IMR-90 (cell line): ENCODE results near the gene CACNA1I. TPM values are rescaled to one million over a fixed set of nuclear protein-coding genes. Genes with fewer than 3 reads are reported as not detected.

Source experiments
- ATAC-seq: fragments of 200-7000 bp; cut with Tn5 transposase; 2 replicates; pipeline ENCODE4 v1.9.1; 2020; ENCODE audit warnings: low read depth, mild to moderate bottlenecking, moderate library complexity
- BruUV-seq: library from RNA; stranded (reverse); fragments of 400-500 nt; replicated peaks from 2 replicates; lab custom pipeline; 2021; lab: Mats Ljungman, UMichigan
- CTCF ChIA-PET: fragments of 300-600 bp; formaldehyde crosslinking; extraction: SDS; loops from one replicate; lab custom pipeline; 2021; ENCODE audit warnings: antibody characterized with exemption; lab: Yijun Ruan, JAX
- POLR2A ChIA-PET: fragments of 300-600 bp; sonication (Branson Sonifier 250); formaldehyde crosslinking; loops from one replicate; lab custom pipeline; 2022; ENCODE audit warnings: antibody characterized with exemption; ENCODE audit not compliant: unreplicated experiment; lab: Charles Lee
- DNase-seq: peaks from one replicate; pipeline ENCODE4 v3.0.0; 2013
- H2AFZ ChIP-seq: replicated peaks from 2 replicates; pipeline ENCODE3; 2013; ENCODE audit warnings: low read length, mild to moderate bottlenecking; ENCODE audit not compliant: poor library complexity
- H2AK5ac ChIP-seq: 2 replicates; pipeline ENCODE4 v1.6.1; 2013; ENCODE audit warnings: low read depth, low read length, inconsistent platforms
- H2AK9ac ChIP-seq: replicated peaks from 2 replicates; pipeline ENCODE3; 2013; ENCODE audit warnings: mild to moderate bottlenecking, low read depth, low read length, moderate library complexity; ENCODE audit not compliant: poor library complexity
- H2BK120ac ChIP-seq: 2 replicates; pipeline ENCODE4 v1.6.1; 2013; ENCODE audit warnings: low read depth, low read length, inconsistent platforms
- H2BK15ac ChIP-seq: 3 replicates; pipeline ENCODE4 v1.6.1; 2013; ENCODE audit warnings: low read depth, low read length, inconsistent platforms
- H2BK20ac ChIP-seq: 2 replicates; pipeline ENCODE4 v1.6.1; 2013; ENCODE audit warnings: low read depth, mild to moderate bottlenecking, inconsistent platforms, low read length, moderate library complexity
- H2BK5ac ChIP-seq: 2 replicates; pipeline ENCODE4 v1.6.1; 2013; ENCODE audit warnings: mild to moderate bottlenecking, low read depth, low read length, inconsistent platforms; ENCODE audit not compliant: poor library complexity, severe bottlenecking
- H3K14ac ChIP-seq: replicated peaks from 2 replicates; pipeline ENCODE4 v1.6.1; 2013; ENCODE audit warnings: low read depth, low read length, inconsistent platforms
- H3K18ac ChIP-seq: 2 replicates; pipeline ENCODE4 v1.6.1; 2013; ENCODE audit warnings: low read depth, low read length, control low read depth
- H3K23ac ChIP-seq: 2 replicates; pipeline ENCODE4 v1.6.1; 2013; ENCODE audit warnings: low read depth, low read length, inconsistent platforms
- H3K27ac ChIP-seq: 2 replicates; pipeline ENCODE4 v1.5.1; 2013; ENCODE audit warnings: mild to moderate bottlenecking, control low read depth, low read length; ENCODE audit not compliant: insufficient read depth
- H3K27me3 ChIP-seq: 2 replicates; pipeline ENCODE4 v1.6.1; 2013; ENCODE audit warnings: low read length; ENCODE audit not compliant: control insufficient read depth, insufficient read depth
- H3K36me3 ChIP-seq: 2 replicates; pipeline ENCODE4 v1.6.1; 2013; ENCODE audit warnings: low read length, mixed read lengths; ENCODE audit not compliant: control insufficient read depth, insufficient read depth
- H3K4ac ChIP-seq: 2 replicates; pipeline ENCODE4 v1.6.1; 2013; ENCODE audit warnings: low read depth, low read length, inconsistent platforms
- H3K4me1 ChIP-seq: 2 replicates; pipeline ENCODE4 v1.6.1; 2013; ENCODE audit warnings: low read length, mixed read lengths; ENCODE audit not compliant: control insufficient read depth, insufficient read depth
- H3K4me2 ChIP-seq: 2 replicates; pipeline ENCODE4 v1.6.1; 2013; ENCODE audit warnings: low read depth, mild to moderate bottlenecking, control low read depth, low read length, moderate library complexity
- H3K4me3 ChIP-seq: 2 replicates; pipeline ENCODE4 v1.5.1; 2013; ENCODE audit warnings: low read depth, mild to moderate bottlenecking, control low read depth, low read length, moderate library complexity; ENCODE audit not compliant: insufficient read depth
- H3K56ac ChIP-seq: 2 replicates; pipeline ENCODE4 v1.6.1; 2013; ENCODE audit warnings: low read length, inconsistent platforms; ENCODE audit not compliant: insufficient read depth; ENCODE audit errors: extremely low read depth
- H3K79me1 ChIP-seq, 2 experiments: 2 replicates each; pipeline ENCODE4 v1.6.1; 2013; ENCODE audit warnings: low read length in 2 of 2, inconsistent platforms in 1 of 2, low read depth in 1 of 2
- H3K9ac ChIP-seq: 2 replicates; pipeline ENCODE4 v1.6.1; 2013; ENCODE audit warnings: low read depth, low read length, control low read depth
- H3K9me1 ChIP-seq: 2 replicates; pipeline ENCODE4 v1.6.1; 2013; ENCODE audit warnings: low read length, inconsistent platforms; ENCODE audit not compliant: insufficient read depth
- H3K9me3 ChIP-seq: 2 replicates; pipeline ENCODE4 v1.6.1; 2013; ENCODE audit warnings: low read length; ENCODE audit not compliant: control insufficient read depth, insufficient read depth
- H4K20me1 ChIP-seq: 2 replicates; pipeline ENCODE4 v1.6.1; 2013; ENCODE audit warnings: low read length, inconsistent platforms; ENCODE audit not compliant: insufficient read depth
- H4K5ac ChIP-seq: 2 replicates; pipeline ENCODE4 v1.6.1; 2013; ENCODE audit warnings: mild to moderate bottlenecking, low read depth, low read length, control low read depth
- H4K8ac ChIP-seq, 2 experiments: 2 replicates each; pipeline ENCODE4 v1.6.1; 2013; ENCODE audit warnings: low read depth in 2 of 2, low read length in 2 of 2, control low read depth in 1 of 2, inconsistent platforms in 1 of 2
- H4K91ac ChIP-seq: 2 replicates; pipeline ENCODE4 v1.6.1; 2013; ENCODE audit warnings: low read depth, low read length, inconsistent platforms; ENCODE audit not compliant: insufficient read depth
- CEBPB ChIP-seq: IDR thresholded peaks from 2 replicates; pipeline ENCODE4 v1.6.1; 2012; ENCODE audit warnings: low read depth, low read length, improper control_type of control experiment
- CHD1 ChIP-seq: IDR thresholded peaks from 2 replicates; pipeline ENCODE4 v1.6.1; 2012; ENCODE audit warnings: low read depth, low read length, improper control_type of control experiment
- FOS ChIP-seq: fragments of 150-350 bp; IDR thresholded peaks from 2 replicates; pipeline ENCODE4 v1.6.1; 2016; ENCODE audit warnings: low read depth, low read length
- MAFK ChIP-seq: IDR thresholded peaks from 2 replicates; pipeline ENCODE4 v1.6.1; 2012; ENCODE audit warnings: low read depth, low read length, improper control_type of control experiment
- MAZ ChIP-seq: IDR thresholded peaks from 2 replicates; pipeline ENCODE4 v1.6.1; 2012; ENCODE audit warnings: low read depth, mild to moderate bottlenecking, low read length, improper control_type of control experiment, moderate library complexity, borderline replicate concordance
- MXI1 ChIP-seq: IDR thresholded peaks from 2 replicates; pipeline ENCODE4 v1.6.1; 2012; ENCODE audit warnings: low read depth, mild to moderate bottlenecking, low read length, moderate library complexity, borderline replicate concordance
- NFE2L2 ChIP-seq: fragments of 150-350 bp; IDR thresholded peaks from 2 replicates; pipeline ENCODE4 v1.6.1; 2016; ENCODE audit warnings: low read depth, mild to moderate bottlenecking, low read length
- POLR2A ChIP-seq: IDR thresholded peaks from 2 replicates; pipeline ENCODE4 v1.6.1; 2012; ENCODE audit warnings: mild to moderate bottlenecking, low read depth, low read length
- RCOR1 ChIP-seq: IDR thresholded peaks from 2 replicates; pipeline ENCODE4 v1.6.1; 2012; ENCODE audit warnings: mild to moderate bottlenecking, low read length, improper control_type of control experiment; ENCODE audit not compliant: insufficient replicate concordance
- RFX5 ChIP-seq: IDR thresholded peaks from 2 replicates; pipeline ENCODE4 v1.8.0; 2012; ENCODE audit warnings: low read depth, mild to moderate bottlenecking, low read length, moderate library complexity
- SMC3 ChIP-seq: fragments of 150-350 bp; IDR thresholded peaks from 2 replicates; pipeline ENCODE4 v1.6.1; 2016; ENCODE audit warnings: low read depth, mild to moderate bottlenecking, antibody characterized with exemption, low read length, moderate library complexity
- WGBS, 2 experiments: methylation state at CpG; one replicate each; pipeline versions ENCODE4 v1.1.5 to v1.1.7; 2013; ENCODE audit warnings: missing lambda C conversion rate in 2 of 2; ENCODE audit not compliant: insufficient read length in 1 of 2; ENCODE audit errors: extremely low coverage in 2 of 2; 5-methylcytosine and 5-hydroxymethylcytosine counted together
- dilution Hi-C: fragments of 300-500 bp; cut with HindIII; formaldehyde crosslinking; loops from one replicate; pipeline ENCODE4 v1.14.3; 2018; ENCODE audit warnings: low sequenced_read_pairs; ENCODE audit not compliant: unreplicated experiment
- in situ Hi-C: fragments of 300-500 bp; cut with MboI; formaldehyde crosslinking; loops from 3 replicates; pipeline ENCODE4 v1.14.3; 2019; ENCODE audit warnings: low sequenced_read_pairs, inconsistent platforms, mixed read lengths
- intact Hi-C: fragments of 100-400 bp; cut with micrococcal nuclease; formaldehyde crosslinking; loops from 2 replicates; pipeline ENCODE4 v1.10.0; 2022
- polyA plus RNA-seq, 3 experiments: library from polyadenylated mRNA; depleted of rRNA; stranded (reverse); fragments of >200 nt; gene quantifications; 2 replicates each; pipeline ENCODE4 v1.2.3, GENCODE V29; 2012; ENCODE audit warnings: low replicate concordance in 1 of 3
- total RNA-seq: library from RNA; depleted of rRNA; stranded (reverse); fragments of >200 nt; gene quantifications from 2 replicates; pipeline ENCODE4 v1.2.3, GENCODE V29; 2012
- TF ChIP-seq, protein P1 (sequence below): conservative IDR thresholded peaks from 2 replicates; pipeline ENCODE4 v1.5.1; 2012; ENCODE audit warnings: mild to moderate bottlenecking, low read depth, low read length, improper control_type of control experiment
- TF ChIP-seq, protein P2 (sequence below): fragments of 150-350 bp; IDR thresholded peaks from 2 replicates; pipeline ENCODE4 v1.6.1; 2016; ENCODE audit warnings: low read depth, mild to moderate bottlenecking, low read length, moderate library complexity, borderline replicate concordance

Gene CACNA1I
- total and polyA plus RNA-seq, 2 of the 4 experiments (the other 2 are of a cell fraction) = under 0.01 to 0.02 TPM

DNA sequence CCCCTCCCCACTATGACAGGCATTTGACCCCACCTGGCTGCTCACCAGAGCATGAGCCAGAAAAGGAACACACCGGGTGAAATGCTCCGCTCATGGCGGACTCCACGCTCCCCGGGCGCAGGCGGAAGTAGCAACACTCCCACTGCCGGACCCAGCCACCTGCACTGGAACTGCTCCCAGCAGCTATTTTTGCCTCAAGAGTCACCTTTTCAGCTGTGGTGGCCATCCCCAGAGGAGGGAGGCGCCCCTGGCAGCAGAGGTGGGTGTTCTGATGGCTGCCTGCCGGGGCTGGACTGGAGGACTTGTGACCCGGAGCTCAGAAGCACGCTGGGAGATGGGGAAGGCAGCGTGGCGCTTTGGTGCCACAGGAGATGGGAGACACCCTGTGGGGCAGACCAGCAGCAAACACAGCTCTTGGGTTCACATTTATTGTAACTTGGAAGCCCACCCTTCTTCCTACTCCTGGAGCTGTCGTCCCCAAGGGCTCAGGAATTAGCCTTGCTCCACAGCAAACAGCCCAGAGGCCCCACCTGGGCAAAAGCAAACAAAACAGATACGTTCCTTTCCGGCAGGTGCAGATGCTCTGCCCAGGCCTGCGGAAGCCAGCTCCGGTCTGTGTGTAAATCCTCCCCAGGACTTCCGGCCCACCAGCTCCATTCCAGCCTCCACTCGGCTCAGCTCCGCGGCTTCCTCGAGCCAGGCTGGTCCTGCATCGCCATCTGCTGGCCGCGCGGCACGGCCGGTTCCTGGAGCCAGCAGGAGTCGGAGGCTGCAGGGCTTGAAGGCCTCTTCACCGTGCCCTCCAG lies 41.7 kb upstream of the CACNA1I start (continued):
- TF ChIP-seq SMC3 = peak; percentile 90
- TF ChIP-seq CHD1 = peak; percentile 83; the same call in 1 of the 2 replicates

DNA sequence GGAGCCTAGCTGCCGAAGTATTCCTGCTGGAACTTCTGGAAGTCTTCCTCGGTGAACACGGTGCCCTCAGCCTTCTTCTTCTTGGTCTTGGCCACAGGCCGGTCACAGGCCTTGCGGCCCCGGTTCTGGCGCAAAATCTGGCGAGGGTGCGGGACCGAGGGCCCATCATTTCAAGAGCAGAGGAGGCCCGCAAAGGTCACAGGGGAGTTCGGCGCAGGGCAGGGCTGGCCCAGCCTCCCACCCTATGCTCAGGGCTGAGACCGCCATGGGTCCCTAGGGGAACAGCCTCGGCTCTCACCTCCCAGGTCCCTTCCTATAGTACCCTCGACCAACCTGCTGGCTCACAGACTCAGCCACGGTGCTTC lies 41.1 kb upstream of the CACNA1I start:
- no peaks in the 10 kb centered on the region for H3K9me3 ChIP-seq
- H3K27ac ChIP-seq = no peak overlapping the region
- no peak overlapping the region for H3K9ac ChIP-seq
- ChIA-PET CTCF (interaction anchor here (0.6 to 1.7 kb wide), 6 partner anchors 36 to 515 kb away, joined by 3 to 14 read pairs (median 4); no protein-coding TSS in a partner anchor), POLR2A (interaction anchor here (0.6 to 1.4 kb wide), 2 partner anchors 9 to 72 kb away, joined by 4 read pairs; partner anchors contain the start of gene ATF4)
- peak overlapping the region; percentile 83 for H2AFZ ChIP-seq
- no peak overlapping the region for H4K91ac ChIP-seq
- H3K4me3 ChIP-seq = no peak overlapping the region
- H3K56ac ChIP-seq = no peak overlapping the region
- H2BK20ac ChIP-seq = no peak overlapping the region
- intact Hi-C loops (loop anchor here (10.0 kb wide), 1 partner anchor 125 kb away; no protein-coding TSS in a partner anchor), in situ Hi-C loops (loop anchor here (10.0 kb wide), 1 partner anchor 215 kb away; the partner anchor contains the start of gene RPL3), dilution Hi-C loops (no loop called here)
- H4K8ac ChIP-seq = no peak overlapping the region
- no peak overlapping the region for H2AK5ac ChIP-seq
- no peak overlapping the region for H2BK120ac ChIP-seq
- no peak overlapping the region for H4K5ac ChIP-seq
- H3K36me3 ChIP-seq = peaks cover 13% of the 10 kb centered on the region
- no peak overlapping the region for H3K18ac ChIP-seq
- H3K4me1 ChIP-seq = peaks cover 5% of the 10 kb centered on the region
- peak overlapping the region; percentile 73 for H2AK9ac ChIP-seq
- no peak overlapping the region for H2BK5ac ChIP-seq
- peaks cover 23 to 71% of the 10 kb centered on the region in 2 experiments for H3K79me1 ChIP-seq
- 66% methylated on average over 13 of the region's 17 CpGs; no CpG with 5 or more reads in 1 of the 2 experiments for WGBS, 2 experiments
- BruUV-seq = no TSS peak
- H2BK15ac ChIP-seq = no peak overlapping the region
- H3K4me2 ChIP-seq = no peak overlapping the region
- ATAC-seq (no peak), DNase-seq (no peak)
- H3K14ac ChIP-seq = no peak overlapping the region
- peaks cover 63% of the 10 kb centered on the region for H4K20me1 ChIP-seq
- H3K27me3 ChIP-seq = no peaks in the 10 kb centered on the region
- H3K23ac ChIP-seq = no peak overlapping the region
- H3K4ac ChIP-seq = no peak overlapping the region
- H3K9me1 ChIP-seq = peaks cover 2% of the 10 kb centered on the region; the same call in 1 of the 2 replicates
- TF ChIP-seq, protein P1, sequence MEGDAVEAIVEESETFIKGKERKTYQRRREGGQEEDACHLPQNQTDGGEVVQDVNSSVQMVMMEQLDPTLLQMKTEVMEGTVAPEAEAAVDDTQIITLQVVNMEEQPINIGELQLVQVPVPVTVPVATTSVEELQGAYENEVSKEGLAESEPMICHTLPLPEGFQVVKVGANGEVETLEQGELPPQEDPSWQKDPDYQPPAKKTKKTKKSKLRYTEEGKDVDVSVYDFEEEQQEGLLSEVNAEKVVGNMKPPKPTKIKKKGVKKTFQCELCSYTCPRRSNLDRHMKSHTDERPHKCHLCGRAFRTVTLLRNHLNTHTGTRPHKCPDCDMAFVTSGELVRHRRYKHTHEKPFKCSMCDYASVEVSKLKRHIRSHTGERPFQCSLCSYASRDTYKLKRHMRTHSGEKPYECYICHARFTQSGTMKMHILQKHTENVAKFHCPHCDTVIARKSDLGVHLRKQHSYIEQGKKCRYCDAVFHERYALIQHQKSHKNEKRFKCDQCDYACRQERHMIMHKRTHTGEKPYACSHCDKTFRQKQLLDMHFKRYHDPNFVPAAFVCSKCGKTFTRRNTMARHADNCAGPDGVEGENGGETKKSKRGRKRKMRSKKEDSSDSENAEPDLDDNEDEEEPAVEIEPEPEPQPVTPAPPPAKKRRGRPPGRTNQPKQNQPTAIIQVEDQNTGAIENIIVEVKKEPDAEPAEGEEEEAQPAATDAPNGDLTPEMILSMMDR = no peak
- TF ChIP-seq, protein P2, sequence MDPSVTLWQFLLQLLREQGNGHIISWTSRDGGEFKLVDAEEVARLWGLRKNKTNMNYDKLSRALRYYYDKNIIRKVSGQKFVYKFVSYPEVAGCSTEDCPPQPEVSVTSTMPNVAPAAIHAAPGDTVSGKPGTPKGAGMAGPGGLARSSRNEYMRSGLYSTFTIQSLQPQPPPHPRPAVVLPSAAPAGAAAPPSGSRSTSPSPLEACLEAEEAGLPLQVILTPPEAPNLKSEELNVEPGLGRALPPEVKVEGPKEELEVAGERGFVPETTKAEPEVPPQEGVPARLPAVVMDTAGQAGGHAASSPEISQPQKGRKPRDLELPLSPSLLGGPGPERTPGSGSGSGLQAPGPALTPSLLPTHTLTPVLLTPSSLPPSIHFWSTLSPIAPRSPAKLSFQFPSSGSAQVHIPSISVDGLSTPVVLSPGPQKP = no peak
- TF ChIP-seq POLR2A (no peak), NFE2L2 (no peak), FOS (no peak), RFX5 (no peak), RCOR1 (no peak), MXI1 (no peak), MAZ (no peak), MAFK (no peak), CEBPB (no peak)
